IPS DF 6.9 (cell line): ENCODE measurements around the gene NANP.
A peak's percentile ranks its signal among the peaks of the same experiment; 100 is the strongest.
"Not testable (repeated sequence)": the region's sequence is repeated elsewhere in the genome, so short reads cannot be mapped to it uniquely, and the experiment has no call there.

Experiments used
- DNase-seq: peaks from one replicate; pipeline ENCODE4 v3.0.0-alpha.2; 2013; ENCODE audit warnings: low read depth, low spot score
- H3K27ac ChIP-seq: one replicate; pipeline ENCODE4 v1.5.1; 2013; ENCODE audit warnings: low read length, control low read depth
- H3K27me3 ChIP-seq: 2 replicates; pipeline ENCODE4 v1.6.1; 2013; ENCODE audit warnings: mild to moderate bottlenecking, low read length; ENCODE audit not compliant: control insufficient read depth, insufficient read depth
- H3K36me3 ChIP-seq: 2 replicates; pipeline ENCODE4 v1.6.1; 2013; ENCODE audit warnings: low read length; ENCODE audit not compliant: control insufficient read depth, insufficient read depth
- H3K4me1 ChIP-seq: 2 replicates; pipeline ENCODE4 v1.6.1; 2013; ENCODE audit warnings: low read length; ENCODE audit not compliant: control insufficient read depth, insufficient read depth
- H3K4me3 ChIP-seq: 2 replicates; pipeline ENCODE4 v1.5.1; 2013; ENCODE audit warnings: mild to moderate bottlenecking, low read length
- H3K9me3 ChIP-seq: 2 replicates; pipeline ENCODE4 v1.6.1; 2013; ENCODE audit warnings: low read length, inconsistent platforms; ENCODE audit not compliant: control insufficient read depth, insufficient read depth
- WGBS: extraction: QIAGEN DNeasy Blood & Tissue Kit; methylation state at CpG from one replicate; pipeline ENCODE4 v1.1.7; 2013; ENCODE audit warnings: mixed read lengths, missing lambda C conversion rate; ENCODE audit not compliant: insufficient read length, insufficient coverage; 5-methylcytosine and 5-hydroxymethylcytosine counted together

NANP gene, protein sequence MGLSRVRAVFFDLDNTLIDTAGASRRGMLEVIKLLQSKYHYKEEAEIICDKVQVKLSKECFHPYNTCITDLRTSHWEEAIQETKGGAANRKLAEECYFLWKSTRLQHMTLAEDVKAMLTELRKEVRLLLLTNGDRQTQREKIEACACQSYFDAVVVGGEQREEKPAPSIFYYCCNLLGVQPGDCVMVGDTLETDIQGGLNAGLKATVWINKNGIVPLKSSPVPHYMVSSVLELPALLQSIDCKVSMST

DNA sequence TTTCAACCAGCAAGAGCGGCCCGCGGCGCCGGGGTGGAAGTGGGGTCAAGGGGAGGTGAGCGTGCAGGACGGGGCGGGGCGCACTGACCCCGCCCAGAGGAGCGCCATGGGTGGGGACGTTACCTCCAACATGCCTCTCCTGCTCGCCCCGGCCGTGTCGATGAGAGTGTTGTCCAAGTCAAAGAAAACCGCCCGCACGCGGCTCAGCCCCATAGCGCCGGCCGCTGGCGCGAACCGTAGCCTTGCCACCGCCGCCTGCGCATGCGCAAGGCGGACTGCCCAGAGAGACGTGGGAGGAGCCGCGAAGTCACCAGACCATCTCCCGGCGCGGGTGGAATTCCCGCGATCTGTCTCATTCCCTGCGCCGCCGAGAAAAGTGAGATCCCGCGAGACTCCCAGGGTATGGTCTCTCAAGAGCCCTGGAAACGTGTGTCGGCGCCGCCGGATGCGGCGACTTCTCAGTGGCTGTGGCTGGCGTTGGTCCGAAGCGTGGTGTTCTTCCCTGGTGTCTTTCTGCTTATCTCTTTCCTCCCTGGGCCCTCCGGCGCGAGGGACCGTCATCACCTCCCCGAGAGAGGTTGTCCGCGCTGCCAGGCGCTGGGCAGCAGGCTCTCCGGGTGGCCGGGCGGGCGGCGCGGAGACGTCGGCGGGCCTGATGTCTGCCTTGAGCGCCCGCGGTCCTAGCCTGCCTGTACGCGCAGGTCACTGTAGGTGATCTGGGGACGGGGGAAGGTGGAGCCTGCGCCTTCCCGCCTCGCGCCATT is at the start of gene NANP:
Gene NANP, minus strand, starts transcription at position 279 of the 764 bp plus-strand sequence. Its CDS starts 66 bp downstream, at position 213.
- Histone ChIP-seq H3K9me3 (no peaks in the 10 kb centered on the region), H3K4me3 (peak within 1 kb of the TSS; percentile 47), H3K4me1 (peaks cover 5% of the 10 kb centered on the region; the same call in 1 of the 2 replicates), H3K36me3 (no peaks in the 10 kb centered on the region), H3K27ac (no peak within 1 kb of the TSS), H3K27me3 (no peaks in the 10 kb centered on the region; the same call in 1 of the 2 replicates)
- DNase-seq = peak; percentile 68
- WGBS = no CpG with 5 or more reads among the region's 81 CpGs

GRCh38 chr20:25672659-25673235 is 48.9 kb upstream of the NANP start:
- no peak for DNase-seq
- no CpG with 5 or more reads among the region's 4 CpGs for whole genome bisulfite sequencing
- Histone ChIP-seq H3K27ac (no peak overlapping the region), H3K27me3 (no peaks in the 10 kb centered on the region), H3K9me3 (no peaks in the 10 kb centered on the region), H3K4me1 (no peaks in the 10 kb centered on the region), H3K4me3 (no peak overlapping the region), H3K36me3 (peaks cover 13% of the 10 kb centered on the region; the same call in 1 of the 2 replicates)

GRCh38 chr20:25669826-25670422 is 46.1 kb upstream of the NANP start:
- H3K4me1 ChIP-seq = no peaks in the 10 kb centered on the region
- no peaks in the 10 kb centered on the region for H3K27me3 ChIP-seq
- H3K27ac ChIP-seq = no peak overlapping the region
- no peaks in the 10 kb centered on the region; the same call in 1 of the 2 replicates for H3K36me3 ChIP-seq
- H3K4me3 ChIP-seq = no peak overlapping the region
- DNase-seq = peak; percentile 13
- WGBS = no CpG with 5 or more reads among the region's 7 CpGs
- no peaks in the 10 kb centered on the region for H3K9me3 ChIP-seq

DNA sequence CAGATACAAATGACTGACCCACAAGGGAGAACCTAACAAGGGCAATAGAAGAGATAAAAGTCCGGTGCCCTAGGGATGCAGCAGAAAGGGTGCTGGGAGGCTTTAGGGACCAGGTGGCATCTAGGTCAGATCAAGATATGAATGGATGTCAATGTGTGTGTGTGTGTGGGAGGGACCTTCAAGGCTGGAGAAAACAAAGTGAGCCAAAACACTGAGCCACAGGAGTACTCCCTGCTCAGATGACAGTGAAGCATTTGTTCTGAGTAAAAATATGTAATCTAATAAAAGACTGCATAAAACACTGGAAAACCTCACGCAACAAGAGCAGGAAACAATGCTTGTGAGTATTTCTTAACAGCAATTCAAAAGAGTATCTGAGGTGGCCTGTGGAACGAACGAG is 44.6 kb upstream of the NANP start:
- Histone ChIP-seq H3K4me3 (no peak overlapping the region), H3K27ac (no peak overlapping the region), H3K9me3 (no peaks in the 10 kb centered on the region), H3K4me1 (no peaks in the 10 kb centered on the region), H3K36me3 (no peaks in the 10 kb centered on the region; the same call in 1 of the 2 replicates), H3K27me3 (no peaks in the 10 kb centered on the region)
- DNase-seq = no peak
- WGBS = no CpG with 5 or more reads among the region's 4 CpGs

GRCh38 chr20:25659999-25660398 is 36.2 kb upstream of the NANP start:
- no peaks in the 10 kb centered on the region for H3K36me3 ChIP-seq
- no peak overlapping the region for H3K4me3 ChIP-seq
- H3K4me1 ChIP-seq = no peaks in the 10 kb centered on the region
- H3K27me3 ChIP-seq = no peaks in the 10 kb centered on the region
- DNase-seq = no peak
- H3K27ac ChIP-seq = no peak overlapping the region
- H3K9me3 ChIP-seq = no peaks in the 10 kb centered on the region

GRCh38 chr20:25654487-25654886 is 30.7 kb upstream of the NANP start:
- H3K9me3 ChIP-seq = no peaks in the 10 kb centered on the region
- no peaks in the 10 kb centered on the region for H3K27me3 ChIP-seq
- H3K27ac ChIP-seq = no peak overlapping the region
- DNase-seq = no peak
- no peaks in the 10 kb centered on the region for H3K4me1 ChIP-seq
- H3K36me3 ChIP-seq = no peaks in the 10 kb centered on the region
- H3K4me3 ChIP-seq = no peak overlapping the region

GRCh38 chr20:25652866-25653265 is 29.1 kb upstream of the NANP start:
- H3K36me3 ChIP-seq, H3K27ac ChIP-seq, H3K27me3 ChIP-seq, H3K4me1 ChIP-seq, H3K4me3 ChIP-seq, DNase-seq, H3K9me3 ChIP-seq: not testable (repeated sequence)
- no CpG with 5 or more reads among the region's 4 CpGs for WGBS

DNA sequence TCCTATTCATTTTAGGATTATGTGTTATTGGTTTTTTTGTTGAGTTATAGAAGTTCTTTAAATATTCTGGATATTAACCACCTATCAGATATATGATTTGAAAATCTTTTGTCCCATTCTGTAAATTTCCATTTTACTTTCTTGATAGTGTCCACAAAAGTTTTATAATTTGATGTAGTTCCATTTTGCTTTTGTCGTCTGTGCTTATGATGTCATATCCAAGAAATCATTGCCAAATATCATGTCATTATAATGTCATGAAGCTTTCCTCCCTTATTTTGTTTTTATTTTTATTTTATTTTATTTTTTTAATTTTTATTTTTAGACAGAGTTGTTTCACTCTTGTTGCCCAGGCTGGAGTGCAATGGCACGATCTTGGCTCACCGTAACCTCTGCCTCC is 21.0 kb upstream of the NANP start:
- Histone ChIP-seq H3K4me1 (no peaks in the 10 kb centered on the region), H3K27ac (no peak overlapping the region), H3K4me3 (no peak overlapping the region), H3K27me3 (no peaks in the 10 kb centered on the region), H3K9me3 (no peaks in the 10 kb centered on the region), H3K36me3 (no peaks in the 10 kb centered on the region)
- WGBS = no CpG with 5 or more reads among the region's 3 CpGs
- no peak for DNase-seq

DNA sequence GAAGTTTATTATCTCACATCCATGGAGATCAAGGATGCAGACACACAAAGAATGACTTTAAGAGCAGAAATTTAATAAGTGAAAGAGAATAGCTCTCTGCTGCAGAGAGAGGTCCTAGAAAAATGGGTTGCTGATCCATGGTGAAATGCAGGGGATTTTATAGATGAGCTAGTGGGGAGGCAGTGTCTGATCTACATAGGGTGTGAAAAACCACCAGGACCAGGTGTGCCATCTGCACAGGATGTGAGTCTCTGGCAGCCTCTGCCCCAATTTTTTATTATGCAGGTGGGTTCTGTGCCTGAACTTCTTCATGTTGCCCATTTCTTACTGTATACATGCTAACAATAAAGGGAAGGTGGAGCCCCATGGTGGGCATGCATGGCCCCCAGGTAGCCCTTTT is 19.9 kb upstream of the NANP start:
- no peak for DNase-seq
- no peaks in the 10 kb centered on the region for H3K36me3 ChIP-seq
- no peak overlapping the region for H3K27ac ChIP-seq
- H3K27me3 ChIP-seq = no peaks in the 10 kb centered on the region
- H3K9me3 ChIP-seq = no peaks in the 10 kb centered on the region
- H3K4me3 ChIP-seq = no peak overlapping the region
- H3K4me1 ChIP-seq = no peaks in the 10 kb centered on the region

- H3K36me3 ChIP-seq = 0 out of 2 replicates have a peak, but pooled peaks cover 2% of the 10 kb centered on the region
- no CpG with 5 or more reads among the region's 2 CpGs for WGBS
- H3K9me3 ChIP-seq = no peaks in the 10 kb centered on the region
- H3K27me3 ChIP-seq = no peaks in the 10 kb centered on the region
- no peaks in the 10 kb centered on the region for H3K4me1 ChIP-seq
- H3K4me3 ChIP-seq = no peak overlapping the region
- H3K27ac ChIP-seq = no peak overlapping the region
- DNase-seq = no peak
These were observed 13.4 kb upstream of the NANP start for GRCh38 chr20:25637247-25637646.
